ENCODE data around the gene CCIN. TPM values are rescaled to one million over a fixed set of nuclear protein-coding genes. Genes with fewer than 3 reads are reported as not detected.

The CCIN gene
- total RNA-seq (2021; fragmentation: NEBNext Ultra II Directional; extraction: Animal tissue kit (Norgen Biotek cat#: 25700)): 1 to 10 TPM in 1 of 6 experiments, under 1 TPM in 5; 0.59 to 2.5 (median 0.73) TPM
- long read RNA-seq, partial matches to known transcripts: 0 of 2 reads
- long read RNA-seq, other reads (novel, unspliced or antisense): 2 of 2 reads

- H3K27ac Mint-ChIP-seq: no peak within 1 kb of the TSS
- no peak for DNase-seq
- TF ChIP-seq CTCF (IDR thresholded peaks at IDR 0.05): no peak
- no peaks in the 10 kb centered on the region for H3K27me3 Mint-ChIP-seq (ENCODE audit: insufficient read depth)
- H3K4me1 Mint-ChIP-seq (ENCODE audit: low read depth): peaks cover 27% of the 10 kb centered on the region
- H3K36me3 Mint-ChIP-seq (ENCODE audit: low read depth): peaks cover 10% of the 10 kb centered on the region
- no peak within 1 kb of the TSS for H3K4me3 Mint-ChIP-seq
- H3K9me3 Mint-ChIP-seq: no peaks in the 10 kb centered on the region
Measured at GRCh38 chr9:36169166-36169565, at the start of gene CCIN. TSS of gene CCIN (plus strand) at chr9:36169388. CDS start at chr9:36169503, 115 bp downstream.

- Mint-ChIP-seq H3K4me3 (no peak overlapping the region), H3K9me3 (no peaks in the 10 kb centered on the region), H3K36me3 (ENCODE audit: low read depth) (peaks cover 51% of the 10 kb centered on the region), H3K27ac (no peak overlapping the region; the same call in 1 of the 2 replicates), H3K27me3 (ENCODE audit: insufficient read depth) (peaks cover 4% of the 10 kb centered on the region; the same call in 1 of the 2 replicates), H3K4me1 (ENCODE audit: low read depth) (peaks cover 23% of the 10 kb centered on the region)
- no peak for TF ChIP-seq CTCF (IDR thresholded peaks at IDR 0.05)
- no peak for DNase-seq
Measured at GRCh38 chr9:36119476-36119875, 49.7 kb upstream of the CCIN start.

GRCh38 chr9:36120705-36121104 lies 48.5 kb upstream of the CCIN start:
- H3K27me3 Mint-ChIP-seq (ENCODE audit: insufficient read depth): peaks cover 7% of the 10 kb centered on the region; the same call in 1 of the 2 replicates
- no peak overlapping the region for H3K4me3 Mint-ChIP-seq
- H3K36me3 Mint-ChIP-seq (ENCODE audit: low read depth): peaks cover 58% of the 10 kb centered on the region
- H3K9me3 Mint-ChIP-seq: no peaks in the 10 kb centered on the region
- TF ChIP-seq CTCF (IDR thresholded peaks at IDR 0.05): no peak
- no peak overlapping the region for H3K27ac Mint-ChIP-seq
- peaks cover 23% of the 10 kb centered on the region for H3K4me1 Mint-ChIP-seq (ENCODE audit: low read depth)
- DNase-seq: no peak

GRCh38 chr9:36121971-36122370 lies 47.2 kb upstream of the CCIN start:
- H3K4me1 Mint-ChIP-seq (ENCODE audit: low read depth): peaks cover 15% of the 10 kb centered on the region
- peaks cover 3% of the 10 kb centered on the region; the same call in 1 of the 2 replicates for H3K27me3 Mint-ChIP-seq (ENCODE audit: insufficient read depth)
- H3K9me3 Mint-ChIP-seq: no peaks in the 10 kb centered on the region
- H3K4me3 Mint-ChIP-seq: no peak overlapping the region
- DNase-seq: no peak
- TF ChIP-seq CTCF (IDR thresholded peaks at IDR 0.05): no peak
- no peak overlapping the region for H3K27ac Mint-ChIP-seq
- H3K36me3 Mint-ChIP-seq (ENCODE audit: low read depth): peaks cover 51% of the 10 kb centered on the region

- H3K4me1 Mint-ChIP-seq (ENCODE audit: low read depth): peaks cover 4% of the 10 kb centered on the region; the same call in 1 of the 2 replicates
- H3K27ac Mint-ChIP-seq: no peak overlapping the region
- peaks cover 3% of the 10 kb centered on the region; the same call in 1 of the 2 replicates for H3K27me3 Mint-ChIP-seq (ENCODE audit: insufficient read depth)
- no peaks in the 10 kb centered on the region for H3K9me3 Mint-ChIP-seq
- DNase-seq: no peak
- H3K36me3 Mint-ChIP-seq (ENCODE audit: low read depth): peaks cover 37% of the 10 kb centered on the region
- H3K4me3 Mint-ChIP-seq: no peak overlapping the region
- TF ChIP-seq CTCF (IDR thresholded peaks at IDR 0.05): no peak
Measured at GRCh38 chr9:36123515-36123914, 45.7 kb upstream of the CCIN start.

All from HFFc6 (cell line).